SK-N-SH treated with all-trans-retinoic acid at 6 μM for 48 hours (cell line): Measurements from ENCODE around the gene FBH1.

Experiments used
- ESRRG ChIP-seq: fragments of 250-450 bp; sonication (Bioruptor Pico); IDR thresholded peaks from 2 replicates; pipeline ENCODE4 v1.6.1; 2021; ENCODE audit warnings: mild to moderate bottlenecking
- POU6F1 ChIP-seq: fragments of 250-450 bp; sonication (Bioruptor Pico); IDR thresholded peaks from 2 replicates; pipeline ENCODE4 v1.8.0; 2021; ENCODE audit warnings: low read depth, mild to moderate bottlenecking, moderate library complexity, borderline replicate concordance
- RARB ChIP-seq: fragments of 250-450 bp; sonication (Bioruptor Pico); IDR thresholded peaks from 2 replicates; pipeline ENCODE4 v1.8.0; 2021; ENCODE audit warnings: mild to moderate bottlenecking, moderate library complexity
- ZFP30 ChIP-seq: fragments of 450-650 bp; formaldehyde crosslinking; IDR thresholded peaks from 2 replicates; pipeline ENCODE4 v1.5.0; 2022; ENCODE audit warnings: mild to moderate bottlenecking, moderate library complexity
- ZNF565 ChIP-seq: fragments of 450-650 bp; formaldehyde crosslinking; conservative IDR thresholded peaks from 2 replicates; pipeline ENCODE4 v1.5.0; 2020; ENCODE audit warnings: low read depth, mild to moderate bottlenecking, moderate library complexity
- TF ChIP-seq, protein P1 (sequence below): fragments of 250-450 bp; sonication (Bioruptor Pico); IDR thresholded peaks from 2 replicates; pipeline ENCODE4 v1.8.0; 2020; ENCODE audit warnings: mild to moderate bottlenecking, moderate library complexity, borderline replicate concordance

- TF ChIP-seq RARB (CRISPR knock-in tag) (no peak), POU6F1 (CRISPR knock-in tag) (no peak), ESRRG (CRISPR knock-in tag) (no peak), ZFP30 (CRISPR knock-in tag) (no peak), ZNF565 (CRISPR knock-in tag) (no peak)
- TF ChIP-seq, protein P1, sequence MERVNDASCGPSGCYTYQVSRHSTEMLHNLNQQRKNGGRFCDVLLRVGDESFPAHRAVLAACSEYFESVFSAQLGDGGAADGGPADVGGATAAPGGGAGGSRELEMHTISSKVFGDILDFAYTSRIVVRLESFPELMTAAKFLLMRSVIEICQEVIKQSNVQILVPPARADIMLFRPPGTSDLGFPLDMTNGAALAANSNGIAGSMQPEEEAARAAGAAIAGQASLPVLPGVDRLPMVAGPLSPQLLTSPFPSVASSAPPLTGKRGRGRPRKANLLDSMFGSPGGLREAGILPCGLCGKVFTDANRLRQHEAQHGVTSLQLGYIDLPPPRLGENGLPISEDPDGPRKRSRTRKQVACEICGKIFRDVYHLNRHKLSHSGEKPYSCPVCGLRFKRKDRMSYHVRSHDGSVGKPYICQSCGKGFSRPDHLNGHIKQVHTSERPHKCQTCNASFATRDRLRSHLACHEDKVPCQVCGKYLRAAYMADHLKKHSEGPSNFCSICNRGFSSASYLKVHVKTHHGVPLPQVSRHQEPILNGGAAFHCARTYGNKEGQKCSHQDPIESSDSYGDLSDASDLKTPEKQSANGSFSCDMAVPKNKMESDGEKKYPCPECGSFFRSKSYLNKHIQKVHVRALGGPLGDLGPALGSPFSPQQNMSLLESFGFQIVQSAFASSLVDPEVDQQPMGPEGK (CRISPR knock-in tag) = no peak
Observed at GRCh38 chr10:5844345-5845055, 45.5 kb upstream of the FBH1 start.
